Left ventricle myocardium inferior (tissue), 1 donor: ENCODE results near the gene LMCD1. TPM values are rescaled to one million over a fixed set of nuclear protein-coding genes. Genes with fewer than 3 reads are reported as not detected.
A peak's percentile ranks its signal among the peaks of the same experiment; 100 is the strongest.

Experiments used
- DNase-seq: peaks from one replicate; pipeline ENCODE4 v3.0.0-alpha.2; 2020
- H3K27ac ChIP-seq: fragments of 200-600 bp; replicated peaks from 2 replicates; pipeline ENCODE4 v1.8.0; 2021
- H3K27me3 ChIP-seq: fragments of 200-600 bp; 2 replicates; pipeline ENCODE4 v1.8.0; 2021; ENCODE audit warnings: low read depth
- H3K36me3 ChIP-seq: fragments of 200-600 bp; 2 replicates; pipeline ENCODE4 v1.8.0; 2021
- H3K4me1 ChIP-seq: fragments of 200-600 bp; 2 replicates; pipeline ENCODE4 v1.8.0; 2021
- H3K4me3 ChIP-seq: fragments of 200-600 bp; 2 replicates; pipeline ENCODE4 v1.8.0; 2021; ENCODE audit warnings: mild to moderate bottlenecking, moderate library complexity
- H3K9me3 ChIP-seq: fragments of 200-600 bp; replicated peaks from 2 replicates; pipeline ENCODE4 v1.8.0; 2021
- intact Hi-C: fragments of 100-400 bp; cut with micrococcal nuclease; formaldehyde crosslinking; loops from one replicate; pipeline ENCODE4 v1.11.0; 2022
- total RNA-seq: library from RNA; stranded (reverse); fragmentation: NEBNext Ultra II Directional; extraction: Animal tissue kit (Norgen Biotek cat#: 25700); gene quantifications from one replicate; pipeline ENCODE4 v1.2.1, GENCODE V29; 2021
- TF ChIP-seq, protein P1 (sequence below): fragments of 200-600 bp; IDR thresholded peaks from 2 replicates; pipeline ENCODE4 v1.8.0; 2021; ENCODE audit warnings: antibody characterized with exemption, mild to moderate bottlenecking, borderline replicate concordance
- donor health status: DM: no; HTN: yes; CAD: no; lungs with severe emphysema.

The LMCD1 gene
- total RNA-seq, 1 donor from 2014 or later = 72.9 TPM

- Histone ChIP-seq H3K36me3 (no peaks in the 10 kb centered on the region), H3K9me3 (no peaks in the 10 kb centered on the region), H3K27me3 (no peaks in the 10 kb centered on the region), H3K4me1 (no peaks in the 10 kb centered on the region), H3K4me3 (no peak overlapping the region), H3K27ac (no peak overlapping the region)
- no peak for DNase-seq
- intact Hi-C loops = no loop called here
- TF ChIP-seq, protein P1, sequence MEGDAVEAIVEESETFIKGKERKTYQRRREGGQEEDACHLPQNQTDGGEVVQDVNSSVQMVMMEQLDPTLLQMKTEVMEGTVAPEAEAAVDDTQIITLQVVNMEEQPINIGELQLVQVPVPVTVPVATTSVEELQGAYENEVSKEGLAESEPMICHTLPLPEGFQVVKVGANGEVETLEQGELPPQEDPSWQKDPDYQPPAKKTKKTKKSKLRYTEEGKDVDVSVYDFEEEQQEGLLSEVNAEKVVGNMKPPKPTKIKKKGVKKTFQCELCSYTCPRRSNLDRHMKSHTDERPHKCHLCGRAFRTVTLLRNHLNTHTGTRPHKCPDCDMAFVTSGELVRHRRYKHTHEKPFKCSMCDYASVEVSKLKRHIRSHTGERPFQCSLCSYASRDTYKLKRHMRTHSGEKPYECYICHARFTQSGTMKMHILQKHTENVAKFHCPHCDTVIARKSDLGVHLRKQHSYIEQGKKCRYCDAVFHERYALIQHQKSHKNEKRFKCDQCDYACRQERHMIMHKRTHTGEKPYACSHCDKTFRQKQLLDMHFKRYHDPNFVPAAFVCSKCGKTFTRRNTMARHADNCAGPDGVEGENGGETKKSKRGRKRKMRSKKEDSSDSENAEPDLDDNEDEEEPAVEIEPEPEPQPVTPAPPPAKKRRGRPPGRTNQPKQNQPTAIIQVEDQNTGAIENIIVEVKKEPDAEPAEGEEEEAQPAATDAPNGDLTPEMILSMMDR = no peak
Measured at GRCh38 chr3:8457039-8457438, 44.6 kb upstream of the LMCD1 start.

DNA sequence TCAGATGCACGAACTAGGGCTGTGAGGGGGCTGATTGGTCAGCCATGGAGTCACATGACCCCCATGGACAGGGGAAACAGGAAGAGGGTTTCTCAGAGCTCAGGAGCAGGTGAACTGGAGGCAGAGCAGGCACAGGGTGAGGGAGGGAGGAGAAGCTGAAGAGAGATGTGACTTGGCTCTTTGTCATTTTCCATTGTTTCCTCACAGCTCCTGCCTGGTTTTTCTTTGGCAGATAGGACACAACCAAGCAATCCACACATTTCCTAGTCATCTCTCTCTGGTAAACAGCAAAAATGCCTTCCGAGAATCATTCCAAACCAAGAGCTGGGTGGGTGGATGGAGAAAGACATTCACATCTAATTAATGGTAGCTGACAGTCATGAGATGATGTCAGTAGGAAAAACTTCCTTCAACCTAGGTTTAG lies 43.4 kb upstream of the LMCD1 start:
- H3K4me3 ChIP-seq = no peak overlapping the region
- TF ChIP-seq, protein P1 = no peak
- H3K4me1 ChIP-seq = no peaks in the 10 kb centered on the region
- no peaks in the 10 kb centered on the region for H3K9me3 ChIP-seq
- H3K36me3 ChIP-seq = no peaks in the 10 kb centered on the region
- intact Hi-C loops = no loop called here
- no peaks in the 10 kb centered on the region for H3K27me3 ChIP-seq
- no peak overlapping the region for H3K27ac ChIP-seq
- no peak for DNase-seq

GRCh38 chr3:8458711-8459110 lies 42.9 kb upstream of the LMCD1 start:
- TF ChIP-seq, protein P1 = no peak
- DNase-seq = no peak
- no peaks in the 10 kb centered on the region for H3K36me3 ChIP-seq
- no peaks in the 10 kb centered on the region for H3K4me1 ChIP-seq
- intact Hi-C loops = no loop called here
- no peak overlapping the region for H3K4me3 ChIP-seq
- no peaks in the 10 kb centered on the region for H3K27me3 ChIP-seq
- no peak overlapping the region for H3K27ac ChIP-seq
- H3K9me3 ChIP-seq = no peaks in the 10 kb centered on the region

GRCh38 chr3:8460050-8460708 lies 41.4 kb upstream of the LMCD1 start:
- no peaks in the 10 kb centered on the region for H3K9me3 ChIP-seq
- no peaks in the 10 kb centered on the region for H3K4me1 ChIP-seq
- intact Hi-C loops = no loop called here
- TF ChIP-seq, protein P1 = no peak
- H3K4me3 ChIP-seq = no peak overlapping the region
- peak overlapping the region; percentile 27 for H3K27ac ChIP-seq
- no peaks in the 10 kb centered on the region for H3K36me3 ChIP-seq
- no peaks in the 10 kb centered on the region for H3K27me3 ChIP-seq
- no peak for DNase-seq

GRCh38 chr3:8460815-8461456 lies 40.7 kb upstream of the LMCD1 start:
- H3K4me1 ChIP-seq = no peaks in the 10 kb centered on the region
- H3K27me3 ChIP-seq = no peaks in the 10 kb centered on the region
- no peak for DNase-seq
- TF ChIP-seq, protein P1 = no peak
- intact Hi-C loops = no loop called here
- no peaks in the 10 kb centered on the region for H3K9me3 ChIP-seq
- H3K36me3 ChIP-seq = no peaks in the 10 kb centered on the region
- H3K27ac ChIP-seq = peak overlapping the region; percentile 27
- no peak overlapping the region for H3K4me3 ChIP-seq
